GM21367 (cell line): ENCODE results near the gene PARD3.

Source experiments
- ATAC-seq: cut with Tn5 transposase; IDR thresholded peaks from one replicate; pipeline ENCODE4 v1.9.1; 2021; ENCODE audit not compliant: unreplicated experiment

Gene PARD3

DNA sequence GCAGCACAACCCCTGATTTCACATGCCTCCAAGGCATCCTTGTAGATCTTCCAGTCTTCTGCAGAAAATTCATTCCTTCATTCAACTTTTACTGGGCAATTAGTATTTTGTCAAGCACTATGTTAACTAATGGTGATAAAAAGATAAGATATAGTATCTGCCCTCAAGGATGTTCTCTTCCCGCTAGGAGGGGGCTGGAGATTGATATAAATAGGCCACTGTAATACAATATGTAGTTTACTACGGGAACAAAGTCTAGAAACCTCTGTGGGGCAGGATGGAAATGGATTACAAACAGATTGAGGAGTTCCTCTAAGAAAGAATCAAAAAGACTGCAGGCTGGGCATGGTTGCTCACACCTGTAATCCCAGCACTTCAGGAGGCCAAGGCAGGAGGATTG, 10.3 kb upstream of the PARD3 start:
- no peak for ATAC-seq

DNA sequence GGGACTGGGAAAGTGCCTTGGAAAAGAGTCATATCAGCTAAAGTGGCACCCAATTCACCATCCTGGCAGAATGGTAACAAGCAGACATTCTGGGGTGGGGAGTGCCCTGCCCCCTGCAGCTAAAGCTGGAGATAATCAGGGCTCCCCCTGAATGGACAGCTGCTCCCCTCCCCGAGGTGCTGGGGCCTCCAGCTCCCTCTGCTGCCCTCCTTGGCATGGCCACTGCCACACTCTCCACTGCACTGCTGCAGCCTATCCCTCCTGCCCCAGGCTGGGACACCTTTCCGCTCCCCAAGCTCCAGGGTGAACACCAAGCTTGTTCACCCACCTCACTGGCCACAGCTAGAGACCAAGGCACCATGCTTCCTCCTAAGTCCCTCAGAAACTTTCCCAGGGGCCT, 9.8 kb upstream of the PARD3 start:
- no peak for ATAC-seq

DNA sequence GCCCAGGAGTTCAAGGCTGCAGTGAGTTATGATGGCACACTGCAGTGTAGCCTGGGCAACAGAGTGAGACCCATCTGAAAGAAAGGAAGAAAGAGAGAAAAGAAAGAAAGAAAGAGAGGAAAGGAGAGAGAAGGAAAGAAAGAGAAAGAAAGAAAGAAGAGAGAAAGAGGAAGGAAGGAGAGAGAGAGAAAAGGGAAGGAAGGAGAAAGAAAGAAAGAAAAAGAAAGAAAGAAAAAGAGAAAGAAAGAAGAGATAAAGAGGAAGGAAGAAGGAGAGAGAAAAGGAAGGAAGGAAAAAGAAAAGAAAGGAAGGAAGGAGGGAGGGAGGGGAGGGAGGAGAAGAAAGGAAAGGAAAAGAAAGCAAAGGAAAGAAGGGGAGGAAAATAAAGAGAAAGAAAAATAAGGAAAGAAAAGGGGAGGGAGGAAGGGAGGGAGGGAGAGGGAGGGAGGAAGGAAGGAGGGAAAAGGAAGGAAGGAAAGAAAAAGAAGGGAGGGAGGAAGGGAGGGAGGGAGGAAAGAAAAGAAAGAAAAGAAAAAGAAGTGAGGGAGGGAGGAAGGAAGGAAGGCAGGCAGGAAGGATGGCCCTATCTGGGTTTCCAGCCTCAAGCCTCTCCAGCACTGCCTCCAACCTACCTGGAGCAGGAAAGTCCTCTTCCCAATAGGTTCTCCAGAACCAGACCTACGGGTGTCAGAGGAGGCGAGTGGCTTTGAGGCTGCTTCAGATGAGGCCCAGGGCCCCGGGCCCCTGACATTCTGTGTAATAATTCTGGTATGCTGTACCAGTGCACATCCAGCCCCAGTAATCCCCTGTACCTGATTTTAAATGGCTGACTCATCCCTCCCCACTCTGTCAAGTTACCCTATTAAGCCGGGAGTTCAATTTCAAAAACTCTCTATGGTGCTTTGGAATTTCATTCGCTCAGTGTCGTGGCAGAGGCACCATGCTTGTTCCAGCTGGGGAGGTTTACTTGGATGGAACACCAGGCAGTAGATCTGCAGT, 6.8 kb upstream of the PARD3 start:
- no peak for ATAC-seq

DNA sequence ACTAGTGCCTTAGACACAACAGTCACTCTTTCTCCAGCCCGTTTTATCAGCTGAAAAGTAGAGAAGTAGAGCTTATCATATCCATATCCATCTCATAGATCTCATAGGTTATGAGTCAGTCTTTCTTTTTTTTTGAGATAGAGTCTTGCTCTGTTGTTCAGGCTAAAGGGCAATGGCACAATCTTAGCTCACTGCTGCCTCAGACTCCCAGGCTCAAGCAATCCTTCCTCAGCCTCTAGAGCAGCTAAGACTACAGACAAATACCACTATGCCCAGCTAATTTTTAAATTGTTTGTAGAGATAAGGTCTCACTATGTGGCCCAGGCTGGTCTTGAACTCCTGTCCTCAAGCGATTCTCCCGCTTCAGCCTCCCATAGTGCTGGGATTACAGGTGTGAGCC, 2.5 kb upstream of the PARD3 start:
- no peak for ATAC-seq

DNA sequence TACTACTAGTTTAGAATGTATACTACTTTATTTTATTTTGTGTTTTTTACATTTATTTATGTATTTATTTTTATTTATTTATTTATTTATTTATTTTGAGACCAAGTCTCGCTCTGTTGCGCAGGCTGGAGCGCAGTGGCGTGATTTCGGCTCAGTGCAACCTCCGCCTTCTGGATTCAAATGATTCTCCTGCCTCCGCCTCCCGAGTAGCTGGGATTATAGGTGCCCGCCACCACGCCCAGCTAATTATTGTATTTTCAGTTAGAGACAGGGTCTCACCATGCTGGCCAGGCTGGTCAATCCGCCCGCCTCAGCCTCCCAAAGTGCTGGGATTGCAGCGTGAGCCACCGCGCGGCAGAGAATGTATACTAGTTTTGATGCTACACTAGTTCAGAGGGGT, 2.0 kb upstream of the PARD3 start:
- no peak for ATAC-seq

DNA sequence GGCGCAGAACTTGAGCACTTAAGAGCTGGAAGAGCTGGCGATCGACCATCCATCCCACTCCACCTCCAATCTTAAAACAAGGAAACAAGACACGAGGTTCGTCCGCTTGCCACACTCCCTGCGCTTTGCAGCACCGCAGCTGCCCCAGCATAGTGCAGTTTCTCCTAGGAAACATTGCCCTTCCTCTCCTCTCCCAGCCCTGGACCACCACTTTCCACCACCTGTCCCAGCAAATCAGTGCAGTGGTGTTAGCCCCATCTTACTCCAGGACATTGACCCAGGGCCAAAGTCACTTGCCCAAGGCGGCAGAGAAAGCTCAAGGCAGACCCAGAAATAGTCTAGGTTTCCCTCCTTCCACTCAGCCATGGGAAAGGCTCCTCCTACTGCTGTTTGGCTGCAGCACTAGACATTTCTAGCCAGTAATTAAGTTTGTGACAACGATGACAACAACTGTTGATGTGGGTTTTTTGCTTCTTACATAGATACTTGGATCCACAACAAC, 1.5 kb upstream of the PARD3 start:
- ATAC-seq = no peak

DNA sequence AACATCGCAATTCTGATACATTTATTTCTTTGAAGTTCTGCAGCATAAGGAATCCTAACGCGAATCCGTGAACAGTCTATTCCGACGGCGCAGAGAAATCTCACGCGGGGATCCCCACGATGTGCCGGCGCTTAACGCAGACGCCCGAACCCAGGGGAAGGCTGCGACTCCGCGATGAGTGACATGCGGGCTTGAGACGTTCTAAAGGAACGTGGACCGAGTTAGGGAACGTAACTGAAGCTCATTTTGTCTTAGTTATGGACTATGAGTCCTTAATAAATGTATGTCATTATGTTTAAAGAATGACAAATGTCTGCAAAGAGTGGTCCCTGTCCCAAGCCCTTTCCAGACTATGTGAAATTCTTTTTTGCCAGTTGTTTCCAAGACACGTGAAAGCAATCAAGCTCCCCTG, 995 bp upstream of the PARD3 start:
- ATAC-seq = no peak

DNA sequence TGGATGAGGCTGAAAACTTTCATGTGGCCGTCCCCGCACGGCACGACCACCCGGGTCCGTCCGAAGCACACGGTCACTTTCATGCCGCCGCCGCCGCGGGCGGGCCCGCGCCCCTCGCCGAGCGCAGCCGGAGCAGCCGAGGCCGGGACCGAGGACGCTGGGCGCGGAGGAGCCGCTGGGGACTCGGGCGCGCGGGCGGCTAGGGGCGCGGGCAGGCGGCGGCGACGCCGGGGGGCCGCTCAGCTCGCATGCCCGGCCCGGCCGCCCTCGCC, 247 bp downstream of the PARD3 start:
- ATAC-seq = no peak

DNA sequence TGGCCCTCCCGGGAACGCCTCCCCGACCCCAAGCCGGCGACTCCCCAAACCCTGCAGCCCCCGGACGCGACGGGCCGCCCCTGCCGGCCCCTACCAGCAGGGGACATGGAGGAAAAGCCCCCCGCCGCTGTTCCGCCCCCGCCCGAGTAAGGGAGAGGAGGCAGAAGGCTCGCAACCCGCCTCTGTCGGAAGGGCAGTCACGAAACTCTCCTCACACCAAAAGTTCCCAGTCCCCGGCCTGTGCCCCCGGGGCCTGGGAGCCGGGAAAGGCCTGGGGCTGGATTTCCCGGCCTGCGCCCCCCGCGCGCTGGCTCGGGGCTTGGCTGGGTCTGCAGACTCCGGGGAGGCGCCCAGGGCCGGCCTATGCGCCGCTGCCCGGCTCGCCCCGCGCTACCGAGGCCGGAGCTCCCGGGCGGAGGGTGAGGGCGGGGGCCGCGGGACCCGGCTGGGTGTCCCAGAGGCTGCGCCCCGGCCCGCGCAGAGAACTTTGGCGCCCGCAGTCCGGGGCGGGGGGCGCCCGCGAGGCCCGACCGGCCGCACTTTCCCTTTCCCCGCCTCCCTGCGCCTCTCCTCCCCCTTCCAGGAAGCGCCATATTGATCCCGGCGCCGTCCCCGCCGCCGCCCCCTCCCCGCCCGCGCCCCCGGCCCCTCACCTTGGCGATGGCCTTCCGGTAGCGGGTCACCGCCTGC, 728 bp downstream of the PARD3 start:
- ATAC-seq = no peak

DNA sequence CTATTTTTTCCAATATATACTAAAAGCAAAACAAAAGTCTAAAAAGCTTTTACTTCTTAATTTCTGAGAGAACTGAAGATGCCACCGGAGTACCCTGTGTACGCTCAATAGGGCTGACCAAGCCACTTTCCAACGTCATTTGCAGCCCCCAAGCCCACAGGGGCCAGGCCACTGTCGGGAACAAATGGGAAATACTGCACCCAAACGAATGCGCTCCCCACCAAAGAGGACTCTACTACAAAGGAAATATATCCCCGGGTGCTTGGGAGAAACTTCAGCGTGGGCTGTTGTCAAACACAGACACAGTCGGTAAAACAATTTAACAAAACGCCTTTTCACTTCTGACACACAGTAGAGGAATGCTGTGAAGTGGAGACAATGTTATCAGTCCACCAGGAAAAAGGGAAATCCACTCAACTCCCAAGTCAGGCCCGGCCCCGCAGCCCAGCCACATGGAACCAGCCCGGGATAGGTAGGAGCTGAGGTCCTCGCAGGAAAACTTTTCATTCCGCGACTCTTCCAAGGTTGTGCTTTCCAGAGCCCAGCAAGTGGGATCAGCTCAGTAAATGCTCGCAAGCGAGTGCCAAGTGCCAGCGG, 1.4 kb downstream of the PARD3 start:
- ATAC-seq = no peak

DNA sequence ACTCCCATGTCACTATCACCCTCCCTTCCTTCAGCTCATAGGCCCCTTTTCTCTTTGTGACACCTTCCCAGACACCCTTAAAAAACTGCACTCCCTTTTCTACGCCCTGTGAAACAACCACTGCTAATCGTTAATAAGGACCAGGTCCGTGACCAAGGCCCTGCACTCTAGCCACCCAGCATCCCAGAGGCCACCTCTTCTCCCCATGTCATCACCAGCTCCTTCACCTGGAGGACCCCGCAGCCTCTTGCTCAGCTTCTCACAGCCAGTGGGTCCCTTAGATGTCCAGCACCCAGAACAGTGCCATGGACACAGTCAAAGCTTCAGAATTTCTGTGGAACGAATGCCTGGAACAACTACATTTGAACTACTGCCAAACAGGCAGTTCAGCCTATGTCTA, 2.3 kb downstream of the PARD3 start:
- ATAC-seq = no peak

DNA sequence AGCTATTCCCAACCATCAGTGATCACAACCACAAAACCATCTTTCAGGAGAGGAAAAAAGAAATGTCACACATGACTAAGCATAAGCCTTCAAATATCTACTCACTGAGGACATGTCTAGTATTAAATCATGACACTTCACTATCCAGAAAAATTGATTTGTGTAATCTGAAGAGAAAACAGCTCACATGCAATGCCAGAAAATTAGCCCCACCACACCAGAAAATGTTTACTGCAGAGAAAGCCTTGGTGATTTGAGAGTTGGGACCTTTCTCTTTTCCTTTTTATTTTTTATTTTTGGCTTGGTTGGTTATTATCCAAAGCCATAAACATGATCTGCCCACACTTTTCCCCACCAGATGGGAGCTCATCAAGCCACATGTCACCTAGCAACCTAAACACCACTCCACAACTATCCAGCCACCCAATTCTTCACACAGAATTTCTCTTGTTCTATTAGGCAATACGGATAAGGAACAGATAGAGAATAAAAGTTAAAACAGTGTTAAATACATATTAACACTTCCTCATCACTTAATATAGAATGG, 3.1 kb downstream of the PARD3 start:
- no peak for ATAC-seq

DNA sequence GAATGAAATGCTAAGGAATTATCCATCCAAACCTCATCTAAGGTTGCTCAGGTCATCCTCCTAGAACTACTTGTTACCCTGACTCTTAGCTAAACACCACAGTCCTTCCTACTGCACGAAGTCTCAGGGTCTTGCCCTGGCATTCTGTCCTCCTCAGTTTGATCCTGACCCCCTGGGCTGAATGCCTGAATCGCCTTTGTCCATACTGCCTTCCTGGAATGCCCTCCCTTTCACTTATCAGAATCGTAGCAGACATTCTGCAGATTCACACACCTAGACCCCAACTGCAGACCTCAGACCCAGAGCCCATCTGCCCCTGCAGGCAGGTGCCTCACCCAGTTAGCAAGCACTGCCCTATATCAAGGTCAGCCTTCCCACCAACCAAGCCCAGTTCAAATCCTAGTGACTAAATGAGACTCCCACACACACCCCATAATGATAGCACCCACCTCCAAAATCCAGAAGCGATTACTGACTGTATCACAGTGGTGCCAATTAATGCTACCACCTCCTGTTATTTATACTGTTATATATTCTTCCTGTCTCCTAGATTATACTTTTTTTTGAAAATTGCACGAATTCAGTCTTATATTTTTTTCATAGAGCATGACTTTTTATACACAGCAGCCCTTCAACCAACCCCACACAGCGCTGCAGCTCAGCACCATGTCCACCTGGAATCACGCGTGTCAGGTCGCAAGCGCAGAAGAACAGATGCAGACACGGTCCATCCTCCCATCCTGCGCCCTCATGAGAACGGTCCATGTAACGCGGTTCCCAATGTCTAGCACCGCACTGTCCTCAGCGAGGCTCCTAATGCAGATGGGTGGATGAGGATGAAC, 3.7 kb downstream of the PARD3 start:
- ATAC-seq = no peak

DNA sequence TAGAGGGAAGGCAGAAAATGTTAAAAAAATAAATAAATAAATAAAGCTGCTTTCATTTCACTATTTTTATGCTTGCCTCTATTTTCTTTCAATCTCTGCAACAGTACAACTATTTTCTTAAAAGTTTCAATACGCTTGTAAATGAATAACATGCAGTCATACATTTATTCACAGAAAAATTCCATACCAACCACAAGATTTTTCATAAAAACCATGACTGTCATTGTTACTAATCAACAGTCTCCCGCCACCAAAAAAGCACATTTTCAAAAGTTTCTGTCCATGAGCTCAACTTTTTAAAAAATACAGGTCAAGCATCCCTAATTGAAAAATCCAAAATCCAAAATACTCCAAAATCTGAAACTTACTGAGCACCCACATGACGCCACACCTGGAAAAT, 5.3 kb downstream of the PARD3 start:
- ATAC-seq = no peak

DNA sequence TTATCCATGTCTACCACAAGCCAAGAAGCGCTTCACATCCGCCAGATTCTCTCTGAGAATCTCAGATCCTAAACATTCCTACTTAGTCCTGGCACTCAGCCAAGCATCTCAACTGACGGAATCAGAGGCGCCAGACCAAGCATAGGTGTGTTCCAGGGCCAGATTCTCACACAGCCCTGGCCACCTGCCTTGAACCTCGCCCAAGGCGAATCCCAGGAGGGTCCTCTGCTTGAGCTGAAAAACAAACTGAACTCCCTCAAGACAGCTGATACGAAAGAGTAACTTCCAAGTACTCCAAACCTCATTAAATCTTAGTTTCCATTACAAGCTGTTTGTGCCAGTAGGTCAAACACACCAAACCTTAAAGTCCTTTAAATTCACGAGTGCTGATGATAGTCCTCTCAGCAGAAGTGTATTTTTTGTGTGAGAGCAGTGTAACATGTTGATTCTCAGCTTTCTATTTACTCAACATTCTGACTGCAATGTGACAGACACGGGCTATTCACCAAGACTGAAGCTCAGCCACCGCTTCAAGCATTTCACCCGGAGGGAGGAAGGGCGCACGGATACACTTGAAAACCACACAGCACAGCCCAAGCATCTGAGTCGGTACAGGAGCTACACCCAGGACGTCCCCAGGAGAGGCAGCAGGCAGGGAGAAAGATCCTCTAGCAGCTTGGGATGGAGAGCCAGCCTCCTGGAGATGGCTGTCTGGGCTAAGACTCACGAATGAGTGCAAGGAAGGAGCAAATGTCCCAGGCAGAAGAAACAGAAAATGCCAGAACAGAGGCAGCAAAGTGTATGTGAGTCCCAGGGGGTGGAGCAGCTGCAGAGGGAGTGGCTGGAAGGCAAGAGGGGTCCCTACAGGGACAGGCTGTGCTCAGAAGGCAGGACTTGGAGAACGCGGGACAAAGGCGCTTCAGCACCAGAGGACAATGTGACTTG, 6.0 kb downstream of the PARD3 start:
- no peak for ATAC-seq

DNA sequence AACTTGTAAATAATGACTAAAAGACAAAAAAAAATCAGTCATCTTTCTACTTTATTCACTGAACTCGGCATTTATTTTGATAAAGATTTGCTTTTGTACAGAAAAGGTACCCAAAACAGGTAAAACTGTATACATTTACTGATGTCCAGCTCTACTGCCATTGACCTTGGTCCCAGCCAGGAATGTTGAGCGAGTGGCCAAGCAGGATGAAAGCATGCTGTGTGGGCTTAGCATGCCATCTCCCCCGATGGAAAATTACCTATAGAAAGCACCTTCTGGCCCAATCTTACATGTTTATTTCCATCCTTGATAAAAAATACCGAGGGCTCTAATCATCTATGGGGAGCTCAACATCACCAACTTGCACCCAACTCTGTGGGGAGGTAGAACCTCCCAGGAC, 6.8 kb downstream of the PARD3 start:
- ATAC-seq = no peak

DNA sequence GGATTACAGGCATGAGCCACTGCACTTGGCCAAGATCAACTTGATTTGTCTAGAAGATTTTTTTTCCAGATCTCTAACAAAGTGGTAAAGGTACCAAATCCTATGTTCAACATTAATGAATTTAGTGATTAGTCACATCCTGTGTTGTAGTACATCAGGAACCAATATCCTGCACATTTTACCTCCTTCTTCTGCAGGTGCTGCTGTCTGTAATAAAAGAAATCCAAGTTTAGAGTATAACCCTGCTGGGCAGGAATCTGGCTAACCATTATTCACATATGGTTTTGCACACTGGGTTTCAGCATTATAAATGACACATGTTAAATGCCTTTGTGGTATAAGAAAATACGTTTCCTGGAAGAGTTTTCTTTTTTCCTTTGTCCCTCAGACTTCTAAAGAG, 10.8 kb downstream of the PARD3 start:
- ATAC-seq = no peak

DNA sequence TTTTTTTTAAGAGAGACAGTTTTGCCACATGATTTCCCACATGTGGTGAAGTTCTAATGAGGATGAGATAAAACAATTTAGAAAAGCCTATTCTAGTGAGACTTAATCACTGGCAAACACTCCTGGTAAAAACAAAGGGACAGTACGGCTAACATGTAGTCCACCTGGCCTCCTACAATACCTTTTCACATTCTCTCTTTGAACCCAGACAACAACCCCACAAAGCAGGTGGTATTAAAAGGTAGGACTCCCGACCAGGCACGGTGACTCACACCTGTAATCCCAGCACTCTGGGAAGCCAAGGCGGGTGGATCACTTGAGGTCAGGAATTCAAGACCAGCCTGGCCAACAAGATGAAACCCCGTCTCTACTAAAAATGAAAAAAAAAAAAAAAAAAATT, 12.4 kb downstream of the PARD3 start:
- ATAC-seq = no peak

DNA sequence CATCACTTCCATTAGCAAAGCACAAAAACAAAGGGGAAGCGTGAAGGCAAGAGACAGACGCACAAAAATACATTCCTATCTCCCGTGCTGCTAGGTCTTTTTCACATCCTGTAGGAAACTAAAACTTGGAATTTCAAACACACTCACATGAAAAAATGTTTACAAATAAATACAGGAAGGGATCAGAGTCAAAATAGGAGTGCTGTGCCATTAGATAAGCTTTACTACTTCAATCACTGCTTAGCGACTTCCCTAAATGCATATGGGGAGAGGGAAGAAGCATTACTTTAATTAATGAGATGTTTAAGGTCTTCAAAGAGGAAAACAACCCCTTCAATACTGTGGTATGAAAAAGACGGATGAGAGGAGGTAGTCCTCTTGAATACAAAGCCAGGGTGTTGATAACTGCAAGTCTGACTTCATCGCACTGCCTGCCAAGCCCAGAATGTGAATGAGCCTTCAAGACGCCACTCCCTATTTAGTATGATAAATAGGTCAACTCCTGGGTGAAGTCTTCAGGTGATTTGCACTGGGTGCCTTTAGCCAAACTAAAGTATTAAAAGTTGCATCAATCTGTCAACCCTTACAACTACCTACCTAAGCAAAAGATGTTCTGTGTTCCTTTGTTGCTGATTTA, 13.9 kb downstream of the PARD3 start:
- no peak for ATAC-seq
